EH (cell line): ENCODE results near the gene SSTR3.
"Not testable (repeated sequence)": the region's sequence is repeated elsewhere in the genome, so short reads cannot be mapped to it uniquely, and the experiment has no call there.

Source experiments
- DNase-seq: peaks from one replicate; pipeline ENCODE4 v3.0.0-alpha.2; 2015; ENCODE audit warnings: low read depth

SSTR3 gene

DNA sequence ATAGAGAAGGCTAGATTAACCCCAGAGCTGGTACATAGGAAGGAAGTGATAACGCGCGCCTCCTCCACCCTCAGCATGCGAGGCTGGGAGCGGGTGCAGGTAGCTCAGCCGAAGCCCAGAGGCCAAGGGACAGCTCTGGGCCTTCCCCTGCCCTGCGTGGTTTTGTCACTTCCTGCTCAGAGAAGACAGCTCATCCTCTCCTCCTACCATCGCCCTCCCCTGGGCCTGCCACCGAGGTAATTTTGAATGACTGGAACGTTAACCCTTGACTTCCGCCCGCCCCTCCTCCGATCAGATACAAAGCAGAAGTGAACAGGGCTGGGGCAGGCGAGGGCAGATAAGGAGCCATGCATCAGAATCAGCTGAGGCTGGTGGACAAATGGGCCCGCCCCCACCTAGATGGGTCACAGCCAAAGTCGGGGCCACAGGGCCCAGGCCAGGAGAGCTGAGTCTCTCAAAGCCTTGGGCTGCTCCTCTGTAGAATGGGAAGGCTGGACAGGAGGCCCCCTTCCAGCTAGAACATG is 30.2 kb upstream of the SSTR3 start:
- DNase-seq, result peak; percentile 46

DNA sequence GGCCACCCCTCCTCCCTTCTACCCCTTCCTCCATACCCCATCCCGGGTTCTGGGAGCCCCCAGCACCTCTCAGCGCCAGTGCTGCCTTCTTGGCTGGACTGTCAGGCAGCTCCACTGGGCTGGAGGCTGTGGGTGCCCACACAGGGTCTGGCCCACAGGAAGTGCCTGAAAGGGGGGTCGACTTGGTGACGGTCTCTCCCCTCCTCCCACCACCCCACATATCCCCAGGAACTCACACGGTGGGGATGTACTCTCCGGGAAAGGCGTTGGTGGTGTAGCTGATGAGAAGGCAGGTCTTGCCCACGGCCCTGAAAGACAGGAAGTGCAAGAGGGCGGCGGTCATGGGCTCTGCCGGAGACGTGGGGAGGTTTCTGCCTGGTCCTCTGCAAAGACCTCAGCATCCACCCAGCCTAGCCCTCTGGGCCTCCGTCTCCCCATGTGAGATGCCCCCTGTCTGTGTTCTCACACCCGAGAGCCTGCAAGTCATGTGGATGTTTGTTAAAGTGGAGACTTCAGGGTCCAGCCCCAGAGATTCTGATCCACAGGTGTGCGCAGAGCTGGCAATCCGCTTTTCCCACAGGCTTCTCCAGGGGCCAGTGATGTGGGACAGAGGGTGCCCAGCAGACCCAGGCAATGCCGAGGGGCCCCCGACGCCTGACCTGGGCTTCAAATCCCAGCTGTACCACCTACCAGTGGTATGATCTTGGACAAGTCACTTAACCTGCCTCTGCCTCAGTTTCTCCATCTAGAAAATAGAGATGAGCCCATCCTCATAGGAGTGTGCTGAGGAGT is 29.3 kb upstream of the SSTR3 start:
- DNase-seq, result no peak

DNA sequence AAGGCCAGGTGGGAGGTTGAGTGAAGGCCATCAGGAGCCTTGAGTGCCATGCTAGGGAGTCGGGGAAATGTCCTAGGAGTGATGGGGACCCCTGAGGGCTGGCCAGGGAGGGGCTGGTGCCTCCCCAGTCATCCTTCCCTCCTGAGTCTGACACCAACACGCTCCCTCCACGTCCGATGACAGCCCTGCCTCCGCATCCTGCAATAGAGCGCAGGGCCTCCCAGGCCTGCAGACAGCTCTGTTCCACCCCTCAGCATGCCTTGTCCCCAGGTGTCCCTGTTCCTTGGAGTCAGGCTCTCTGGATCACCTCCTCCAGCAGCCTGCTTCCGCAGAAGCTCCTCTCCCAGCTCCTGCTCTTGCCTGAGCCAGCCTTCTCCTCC is 28.7 kb upstream of the SSTR3 start:
- DNase-seq, result no peak

DNA sequence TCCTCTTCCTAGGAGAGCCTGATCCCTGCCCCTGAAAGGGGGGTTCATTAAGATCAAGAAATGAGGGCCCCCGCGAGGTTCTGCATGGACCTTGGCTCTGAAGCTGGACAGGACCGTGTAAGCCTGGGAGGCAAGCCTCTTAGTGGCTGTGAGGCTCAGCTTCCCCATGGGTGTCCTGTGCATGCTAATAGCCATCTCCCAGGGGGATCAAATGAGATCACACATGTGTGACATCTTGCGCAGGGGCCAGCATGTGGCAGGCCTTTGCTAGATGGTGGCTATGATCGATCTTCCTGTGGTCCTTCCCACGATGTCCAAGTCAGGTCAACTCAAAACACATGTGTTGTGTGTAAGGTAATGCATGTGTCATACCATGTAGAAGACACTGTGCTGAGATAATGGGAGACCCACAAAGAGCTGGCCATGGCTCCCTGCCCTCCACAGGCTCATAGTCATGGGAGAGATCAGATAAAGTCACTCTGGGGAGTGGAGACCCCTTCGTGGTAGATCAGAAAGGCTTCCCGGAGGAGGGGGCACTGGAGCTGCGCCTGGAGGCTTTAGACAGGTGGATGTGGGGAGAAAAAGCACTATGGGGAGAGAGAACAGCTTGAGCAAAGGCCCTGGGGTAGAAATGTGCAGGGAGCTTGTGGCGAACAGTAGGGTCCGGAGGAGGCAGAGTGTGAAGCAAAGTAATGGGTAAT is 28.1 kb upstream of the SSTR3 start:
- no peak for DNase-seq

DNA sequence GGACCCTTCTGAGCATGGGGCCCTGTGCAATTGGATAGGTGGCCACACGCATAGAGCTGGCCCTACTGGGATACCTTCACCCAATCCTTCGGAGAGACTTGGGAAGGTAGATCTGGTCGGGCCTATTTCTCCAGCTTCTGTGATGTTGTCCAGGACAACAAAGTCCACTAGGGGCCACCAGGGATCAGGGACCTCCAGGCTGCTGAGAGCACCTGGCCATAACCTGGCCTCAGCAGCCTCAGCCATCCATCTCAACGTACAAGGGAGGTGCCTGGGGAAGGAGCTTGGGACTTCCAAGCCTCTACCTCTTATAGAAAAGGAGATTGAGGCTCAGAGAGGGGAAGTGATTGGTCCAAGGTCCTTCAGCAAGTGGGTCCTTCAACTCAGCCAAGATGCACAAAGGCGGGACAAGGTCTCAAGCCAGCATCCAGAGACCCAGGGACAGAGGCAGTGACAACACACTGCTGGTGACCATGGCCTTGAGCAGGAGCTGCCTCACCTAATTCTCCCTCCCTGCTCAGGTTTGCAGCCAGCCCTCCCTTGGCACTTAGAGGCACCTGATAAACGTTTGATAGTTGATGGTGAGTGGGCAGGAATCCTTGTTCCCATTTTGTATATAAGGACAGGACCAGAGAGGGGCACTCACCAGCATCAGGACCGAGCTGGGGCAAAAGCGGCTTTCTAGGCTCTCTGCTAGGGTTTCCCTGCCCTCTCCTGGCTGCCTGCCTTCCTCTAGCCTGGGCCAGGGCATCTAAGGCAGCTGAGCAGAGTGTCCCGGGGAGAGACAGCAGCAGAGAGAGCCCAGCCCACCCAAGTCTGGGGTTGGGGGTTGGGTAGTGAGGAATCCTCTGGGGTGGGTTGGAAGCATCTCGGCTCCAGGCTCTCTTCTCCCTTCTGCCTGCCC is 27.3 kb upstream of the SSTR3 start:
- DNase-seq, result no peak

DNA sequence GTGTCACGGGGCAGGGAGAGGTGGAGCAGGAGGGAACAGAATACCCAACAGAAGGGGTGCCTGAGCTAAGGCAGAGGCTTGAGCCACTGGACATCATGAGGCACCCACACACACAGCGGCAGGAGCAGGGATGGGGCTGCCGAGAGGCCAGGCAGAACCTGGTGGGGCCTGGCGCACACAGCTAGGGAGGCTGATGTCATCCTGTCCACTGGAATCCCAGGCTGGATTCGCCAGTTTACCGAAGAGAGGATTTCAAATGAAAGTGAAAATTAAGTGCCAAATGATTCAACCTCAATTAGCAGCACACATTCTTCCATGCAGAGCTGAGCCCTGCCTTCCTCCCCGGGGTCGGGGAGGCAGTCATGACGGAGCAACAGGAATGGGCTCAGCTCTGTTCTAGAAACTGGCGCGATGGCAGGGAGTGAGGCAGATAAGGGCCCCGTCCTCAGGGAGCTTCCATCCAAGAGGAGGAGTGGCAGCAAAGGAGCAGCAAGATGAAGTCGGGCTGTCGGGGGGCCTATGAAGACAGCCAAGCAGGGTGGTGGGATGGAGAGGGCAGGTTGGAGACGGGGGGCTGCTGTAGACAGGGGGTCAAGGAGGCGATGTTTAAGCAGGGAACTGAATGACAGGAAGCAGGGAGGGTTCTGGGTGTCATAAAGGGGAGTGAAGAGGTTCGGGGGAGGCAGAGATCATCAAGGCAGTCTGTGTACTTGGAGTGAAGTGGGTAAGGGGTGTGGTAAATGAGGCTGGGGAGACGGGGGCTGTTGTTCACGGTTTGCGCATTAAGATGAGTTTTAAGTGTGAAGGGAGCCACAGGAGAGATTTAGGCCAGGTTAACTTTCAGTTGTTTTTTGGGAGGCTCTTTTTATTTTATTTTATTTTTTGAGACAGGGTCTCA is 25.3 kb upstream of the SSTR3 start:
- DNase-seq, result peak; percentile 54

DNA sequence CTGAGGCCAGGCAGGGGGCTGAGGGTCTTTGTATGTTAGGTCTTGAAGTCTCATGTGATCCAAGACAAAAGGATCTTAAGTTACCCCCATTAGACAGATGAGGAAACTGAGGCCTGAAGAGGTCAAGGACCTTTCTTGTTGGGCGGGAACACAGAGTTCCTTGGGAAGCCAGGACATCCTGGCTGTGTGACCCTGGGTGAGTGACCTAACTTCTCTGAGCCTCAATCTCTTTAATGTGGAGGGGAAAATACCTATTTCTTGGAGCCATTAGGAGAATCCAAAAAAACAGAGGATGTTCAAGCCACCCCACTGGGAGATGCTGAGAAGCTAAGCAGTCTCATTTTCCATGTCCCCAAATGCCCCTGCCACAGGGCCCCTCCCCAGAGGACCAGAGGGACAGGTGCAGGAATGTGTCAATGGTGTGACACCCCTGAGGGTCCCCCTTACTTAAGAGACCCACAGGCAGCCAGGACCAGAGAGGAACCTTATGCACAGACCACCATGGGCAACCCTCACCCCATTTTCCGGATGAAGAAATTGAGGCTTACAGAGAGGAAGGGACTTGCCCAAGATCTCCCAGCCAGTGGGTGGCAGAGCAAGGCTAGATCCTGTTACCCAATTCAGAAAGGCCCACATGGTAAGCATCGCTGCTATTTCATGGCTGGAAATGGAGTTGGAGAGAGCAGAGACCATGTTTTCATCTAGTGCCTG is 23.8 kb upstream of the SSTR3 start:
- no peak for DNase-seq

DNA sequence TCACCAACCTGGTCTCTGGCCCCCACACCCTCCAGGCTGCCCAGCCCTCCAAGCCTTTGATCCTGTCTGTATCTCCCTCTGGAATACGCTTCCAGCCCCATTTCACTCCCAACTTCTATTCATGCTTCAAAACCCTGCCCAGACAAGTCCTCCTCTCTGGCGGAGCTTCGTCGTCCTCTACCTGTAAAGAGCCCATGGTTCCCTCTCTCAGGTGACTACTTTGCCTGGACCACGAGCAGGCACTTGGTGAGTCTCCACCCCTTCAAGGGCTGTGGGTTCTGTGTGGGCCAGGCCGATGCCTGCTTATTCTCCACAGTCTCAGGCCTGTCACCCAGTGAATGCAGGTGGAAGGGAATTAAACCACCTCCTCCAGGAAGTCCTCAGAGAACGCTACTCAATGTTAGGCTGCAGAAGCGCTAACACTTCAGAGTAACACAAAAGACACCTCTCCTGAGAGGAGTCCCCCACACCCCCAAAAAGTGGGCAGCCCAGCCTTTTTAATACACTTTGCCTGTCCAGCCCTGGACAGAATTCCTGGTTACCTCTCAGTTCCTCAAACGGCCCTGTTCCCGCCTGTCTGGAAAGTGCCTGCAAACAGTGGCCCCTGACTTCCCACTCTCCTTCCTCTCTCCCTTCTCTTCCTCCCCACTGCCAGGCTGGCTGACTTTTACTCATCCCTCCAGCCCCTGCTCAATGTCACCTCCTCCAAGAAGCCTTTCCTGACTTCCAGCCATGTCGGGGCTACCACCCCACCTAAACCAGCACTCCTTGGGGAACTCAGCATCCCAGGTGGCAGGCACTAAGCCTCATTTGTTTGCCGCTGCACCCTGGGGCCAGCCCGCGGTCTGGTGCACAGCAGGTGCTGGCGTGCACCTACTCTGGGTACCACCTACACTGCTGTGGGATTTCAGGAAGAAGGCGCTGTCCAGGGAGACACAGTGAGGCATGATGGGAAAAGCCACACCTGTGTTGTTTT is 22.7 kb upstream of the SSTR3 start:
- DNase-seq, result no peak

DNA sequence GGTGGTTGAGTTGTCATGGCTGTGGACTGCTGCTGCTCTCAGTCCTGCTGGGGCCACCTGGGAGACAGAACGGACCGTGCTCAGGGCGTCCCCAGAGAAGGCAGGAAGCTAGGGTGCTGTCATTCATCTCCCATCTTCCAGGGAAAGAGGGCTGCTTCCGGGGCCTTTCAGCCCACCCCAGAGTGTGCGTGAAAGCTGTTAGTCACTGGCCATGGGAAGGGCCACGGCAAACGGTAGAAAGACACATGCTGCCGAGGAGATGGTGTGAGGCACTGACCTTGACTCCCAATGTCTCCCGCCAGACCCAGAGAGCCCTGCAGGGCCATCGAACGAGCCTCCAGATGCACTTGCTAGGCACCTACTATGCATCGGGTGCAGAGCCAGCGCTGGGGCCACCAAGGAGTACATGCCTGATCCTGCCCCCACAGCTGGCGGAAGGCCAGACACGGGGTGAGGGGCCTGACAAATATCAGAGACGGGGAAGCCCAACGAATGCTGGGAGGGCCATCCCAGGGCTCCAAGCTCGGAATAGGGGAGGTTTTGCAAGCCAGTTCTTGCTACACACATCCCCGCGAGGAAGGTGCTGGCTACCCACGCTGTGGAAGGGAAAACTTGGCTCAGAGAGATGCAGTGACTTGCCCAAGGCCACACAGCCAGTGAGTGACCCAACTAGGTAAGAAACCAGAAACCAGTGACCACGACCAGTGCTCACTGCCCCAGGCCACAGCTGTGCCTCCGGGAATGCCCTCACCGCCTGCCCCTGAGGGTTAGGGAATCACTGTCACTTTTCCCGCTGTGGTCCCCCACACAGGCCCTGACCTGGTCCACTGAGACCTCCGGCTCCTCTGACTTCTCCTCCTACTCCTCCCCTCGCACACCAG is 21.7 kb upstream of the SSTR3 start:
- DNase-seq, result peak; percentile 17

DNA sequence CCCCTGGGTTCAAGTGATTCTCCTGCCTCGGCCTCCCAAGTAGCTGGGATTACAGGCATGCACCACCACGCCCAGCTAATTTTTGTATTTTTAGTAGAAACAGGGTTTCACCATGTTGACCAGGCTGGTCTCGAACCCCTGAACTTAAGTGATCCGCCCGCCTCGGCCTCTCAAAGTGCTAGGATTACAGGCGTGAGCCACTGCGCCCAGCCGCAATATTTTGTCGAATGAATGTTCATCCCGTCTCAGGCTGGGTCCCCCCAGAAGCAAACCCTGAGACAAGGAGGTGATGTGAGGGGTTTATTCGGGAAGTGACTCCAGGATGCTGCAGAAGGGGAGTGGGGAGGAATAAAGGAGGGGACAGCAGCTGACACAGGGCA is 21.1 kb upstream of the SSTR3 start:
- DNase-seq, result not testable (repeated sequence)

DNA sequence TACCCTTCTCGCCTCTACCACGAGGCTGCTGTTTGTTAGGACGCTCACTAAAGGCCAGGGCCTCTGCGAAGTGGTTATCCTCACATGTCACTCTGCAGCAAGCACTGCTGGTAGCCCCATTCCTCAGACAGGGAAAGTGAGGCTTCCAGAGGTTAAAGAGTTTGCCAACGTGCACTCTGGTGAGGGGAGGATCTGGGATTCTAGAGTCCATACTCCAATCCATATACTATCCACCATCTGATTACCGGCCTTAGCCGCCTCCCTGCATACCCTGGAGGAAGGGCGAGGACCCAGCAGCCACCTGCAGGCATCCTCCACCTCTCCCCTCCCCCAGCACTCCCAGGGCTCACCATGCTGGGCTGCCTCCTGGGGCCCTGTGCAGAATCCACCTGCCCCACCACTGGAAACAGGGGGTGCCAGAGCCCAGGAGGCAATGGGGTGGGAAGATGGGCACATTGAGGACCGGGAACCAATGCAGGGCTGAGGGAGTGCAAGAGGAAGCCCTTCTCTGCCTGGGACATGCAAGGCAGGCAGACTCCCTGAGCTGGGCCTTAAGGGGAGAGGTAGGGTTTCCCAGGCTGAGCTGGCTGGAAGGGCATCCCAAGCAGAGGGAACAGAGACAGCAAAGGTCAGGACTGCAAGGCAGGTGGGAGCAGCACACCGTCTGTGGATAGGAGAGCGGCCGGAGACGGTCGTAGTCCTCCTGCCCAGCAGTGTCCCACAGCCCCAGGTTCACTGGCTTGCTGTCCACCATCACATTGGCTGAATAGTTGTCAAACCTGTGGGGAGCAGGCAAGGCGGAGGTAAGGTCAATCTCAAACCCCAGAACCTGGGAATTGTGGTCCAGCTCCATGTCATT is 20.1 kb upstream of the SSTR3 start:
- DNase-seq, result no peak

DNA sequence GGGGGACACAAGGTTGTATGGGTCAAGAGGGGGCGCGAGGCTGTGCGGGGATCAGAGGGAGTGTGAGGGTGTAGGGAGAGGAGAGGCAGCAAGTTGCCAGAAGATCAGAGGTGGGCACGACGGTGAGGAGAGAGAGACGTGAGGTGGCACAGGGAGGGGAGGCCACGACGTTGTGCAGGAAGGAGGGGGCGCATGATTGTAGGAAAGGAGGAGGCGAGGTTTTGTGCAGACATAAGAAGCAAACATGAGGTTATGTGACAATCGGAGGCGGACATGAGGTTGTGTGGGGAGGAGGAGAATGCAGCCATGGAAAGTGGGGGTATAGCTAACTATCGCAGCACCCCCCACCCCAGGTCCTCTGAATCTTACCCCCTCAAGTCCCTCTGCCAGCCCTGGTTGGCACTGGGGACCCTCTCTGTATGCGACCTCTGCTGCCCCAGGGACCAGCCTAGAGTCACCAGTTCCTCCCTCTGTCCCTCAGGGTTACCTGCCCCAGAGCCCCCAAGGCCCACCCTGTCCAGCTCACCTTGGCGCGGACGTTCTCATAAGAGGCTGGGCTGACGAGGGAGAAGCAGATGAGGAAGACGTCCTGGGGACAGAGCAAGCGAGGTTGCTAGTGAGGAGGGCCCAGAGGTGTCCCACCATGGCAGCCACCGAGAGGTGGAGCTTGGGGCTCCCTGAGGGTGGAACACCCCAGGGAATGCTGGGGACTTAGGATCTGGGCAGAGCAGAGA is 19.3 kb upstream of the SSTR3 start:
- DNase-seq, result no peak

DNA sequence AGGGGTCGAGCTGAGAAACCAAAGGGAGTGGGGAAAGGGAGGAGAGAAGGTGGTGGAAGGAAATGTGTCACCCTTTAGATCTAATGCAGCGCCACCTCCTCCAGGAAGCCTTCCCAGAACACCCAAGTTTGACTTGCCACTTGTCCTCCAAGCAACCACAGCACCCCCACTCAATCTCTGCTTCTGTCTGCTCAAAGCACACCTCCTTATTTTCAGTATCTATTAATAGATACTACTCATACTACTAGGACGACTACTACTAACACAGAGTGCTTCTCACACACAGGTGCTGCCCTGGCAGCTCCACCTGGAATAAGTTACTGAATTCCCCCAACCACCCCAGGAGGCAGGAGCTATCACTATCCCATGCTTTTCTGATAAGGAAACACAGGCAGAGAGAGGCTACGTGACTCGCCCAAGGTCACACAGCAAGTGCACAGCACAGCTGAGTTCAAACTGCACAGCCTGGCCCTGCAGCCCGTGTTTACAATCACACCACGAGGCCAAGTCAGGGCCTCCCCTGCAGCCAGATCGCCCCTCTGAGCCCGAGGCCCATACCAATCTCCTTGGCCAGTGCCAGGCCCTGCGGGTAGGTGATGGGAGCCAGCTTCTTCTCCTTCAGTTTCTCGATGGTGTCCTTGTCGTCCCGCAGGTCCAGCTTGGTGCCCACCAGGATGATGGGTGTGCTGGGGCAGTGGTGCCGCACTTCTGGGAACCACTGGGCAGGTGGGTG is 18.6 kb upstream of the SSTR3 start:
- no peak for DNase-seq

DNA sequence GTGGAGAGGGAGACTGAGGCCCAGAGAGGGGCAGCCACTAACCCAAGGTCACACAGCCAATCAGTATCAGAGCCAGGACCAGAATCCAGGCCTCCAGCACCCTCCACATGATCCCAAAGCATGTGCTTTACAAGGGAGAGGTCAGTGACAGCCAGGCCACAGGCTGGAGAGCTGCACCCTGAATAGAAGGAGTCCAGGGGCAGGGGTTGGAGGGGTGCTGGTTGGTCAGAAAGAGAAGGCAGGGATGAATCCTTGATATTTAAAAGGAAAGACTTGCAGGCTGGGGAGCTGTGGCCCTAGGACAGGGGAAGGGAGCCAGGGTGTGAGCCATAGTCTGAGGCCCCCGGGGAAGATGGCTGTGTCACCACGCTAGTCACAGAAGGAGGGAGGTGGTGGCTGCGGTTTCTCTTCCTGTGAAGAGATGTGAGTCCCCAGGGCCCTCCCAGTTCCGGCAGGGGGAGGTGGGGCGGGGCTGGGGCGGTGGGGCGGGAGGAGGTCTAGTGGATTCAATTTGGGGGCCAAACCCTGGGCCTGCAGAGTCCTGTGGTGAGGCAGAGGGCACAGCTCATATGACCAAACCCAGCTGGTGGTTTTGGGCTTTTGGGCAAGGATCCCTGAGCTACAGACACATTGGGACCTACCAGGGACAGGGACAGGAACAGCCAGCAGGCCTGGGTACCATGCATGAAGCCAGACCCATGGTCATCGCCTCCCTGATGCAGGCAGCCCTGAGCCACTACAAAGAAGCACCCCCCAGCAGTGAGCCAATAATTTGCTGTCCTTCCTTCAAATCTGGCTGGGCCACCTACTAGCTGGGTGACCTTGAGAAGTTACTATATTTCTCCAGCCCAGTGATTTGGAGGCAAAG is 17.8 kb upstream of the SSTR3 start:
- DNase-seq, result peak; percentile 86
